ENCODE measurements around the gene PKHD1.

The PKHD1 gene

DNA sequence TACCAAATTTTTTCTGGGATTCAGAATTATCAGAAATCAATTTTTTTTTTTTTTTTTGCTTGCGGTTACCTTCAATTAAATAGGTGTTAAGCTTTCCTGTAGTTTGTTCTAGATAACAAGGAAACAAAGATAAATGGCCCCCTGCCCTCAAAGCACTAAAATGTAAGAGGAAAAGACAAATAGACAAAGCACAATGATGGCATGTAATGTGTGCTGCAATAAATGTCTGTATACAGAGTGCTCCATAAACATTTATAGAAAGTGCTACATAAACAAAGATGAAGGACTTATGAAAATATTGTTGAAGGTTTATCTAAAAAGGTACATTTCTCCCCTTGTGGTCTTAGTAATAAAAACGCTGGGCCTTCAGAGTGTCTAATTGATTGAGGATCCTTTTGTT is 384.6 kb downstream of the PKHD1 start:
- no peak for DNase-seq (ENCODE audit: low spot score)

- no peak for DNase-seq (ENCODE audit: low spot score)
Observed at GRCh38 chr6:51684603-51685002, 402.8 kb downstream of the PKHD1 start.

- DNase-seq (ENCODE audit: low spot score), result no peak
Observed at GRCh38 chr6:51684038-51684437, 403.4 kb downstream of the PKHD1 start.

- DNase-seq (ENCODE audit: low spot score), result no peak
Observed at GRCh38 chr6:51678905-51679620, 408.4 kb downstream of the PKHD1 start.

DNA sequence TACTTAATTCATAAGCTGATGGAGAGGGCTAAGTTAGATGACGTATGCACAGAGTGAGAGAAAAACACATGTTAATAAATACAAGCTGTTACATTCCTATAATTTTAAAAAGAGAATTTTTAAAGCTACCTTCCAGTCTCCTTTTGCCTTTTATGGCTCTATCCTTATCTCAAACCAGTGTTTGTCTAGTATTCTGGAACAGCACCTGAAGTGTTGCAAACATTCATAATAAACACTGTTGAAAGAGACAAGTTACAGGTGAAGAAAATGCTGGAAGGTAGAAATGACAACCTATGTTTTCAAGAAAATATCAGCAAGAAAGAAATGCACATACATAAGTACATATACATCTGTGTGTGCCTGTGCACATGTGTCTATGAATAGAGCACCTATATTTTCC is 409.1 kb downstream of the PKHD1 start:
- no peak for DNase-seq (ENCODE audit: low spot score)

GRCh38 chr6:51675922-51676275 is 411.5 kb downstream of the PKHD1 start:
- no peak for DNase-seq (ENCODE audit: low spot score)

GRCh38 chr6:51675020-51675921 is 412.1 kb downstream of the PKHD1 start:
- peak; percentile 50 for DNase-seq (ENCODE audit: low spot score)

- DNase-seq (ENCODE audit: low spot score), result no peak
Observed at GRCh38 chr6:51663525-51663924, 423.9 kb downstream of the PKHD1 start.

DNA sequence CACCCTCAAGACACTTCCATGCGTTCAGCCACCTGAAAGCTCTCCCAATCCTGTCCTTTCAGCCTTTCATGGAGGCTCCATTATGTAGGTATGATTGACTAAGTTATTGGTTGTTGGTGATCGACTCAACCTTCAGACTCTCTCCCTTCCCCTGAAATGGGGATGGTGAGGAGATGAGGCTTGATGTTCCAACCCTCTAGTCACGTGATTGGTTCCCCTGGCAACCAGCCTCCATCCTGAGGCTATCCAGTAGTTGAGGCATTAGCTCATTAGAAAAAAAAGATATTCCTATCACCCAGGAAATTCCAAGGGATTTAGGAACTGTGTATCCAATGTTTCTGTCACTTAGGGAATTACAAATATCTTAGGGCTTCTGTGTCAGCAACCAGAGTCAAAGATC is 426.6 kb downstream of the PKHD1 start:
- no peak for DNase-seq (ENCODE audit: low spot score)

DNA sequence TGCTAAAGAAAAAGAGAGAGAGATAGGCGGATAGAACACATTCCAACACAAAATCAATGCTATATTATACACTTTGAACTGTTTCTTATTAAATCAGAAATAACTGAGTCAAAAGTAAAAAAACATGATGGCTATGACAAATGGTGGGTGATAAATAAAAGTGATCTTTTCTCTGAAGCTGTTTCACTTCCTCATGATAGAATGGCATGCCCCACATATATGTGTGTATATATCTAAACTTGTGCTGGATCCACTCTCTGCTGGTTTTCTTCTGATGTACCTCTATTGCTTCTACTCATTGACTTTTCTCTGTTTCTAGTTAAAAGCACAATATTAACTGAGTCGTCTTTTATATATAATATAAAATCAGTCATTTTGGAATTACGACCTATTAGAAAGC is 429.9 kb downstream of the PKHD1 start:
- DNase-seq (ENCODE audit: low spot score), result no peak

DNA sequence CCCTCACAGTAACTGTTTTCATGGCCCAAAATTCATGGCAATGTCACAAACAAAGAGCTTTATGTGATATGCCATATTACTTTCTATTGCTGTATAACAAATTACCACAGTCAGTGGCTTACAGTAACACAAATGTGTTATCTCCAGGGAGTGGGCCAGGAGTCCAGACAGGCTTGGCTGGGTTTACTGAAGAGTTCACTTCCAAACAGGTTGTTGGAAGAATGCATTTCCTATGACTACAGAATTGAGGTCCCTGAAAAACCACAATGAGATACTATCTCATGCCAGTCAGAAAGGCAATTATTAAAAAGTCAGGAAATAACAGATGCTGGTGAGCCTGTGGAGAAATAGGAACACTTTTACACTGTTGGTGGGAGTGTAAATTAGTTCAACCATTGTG is 431.9 kb downstream of the PKHD1 start:
- DNase-seq (ENCODE audit: low spot score), result no peak

DNA sequence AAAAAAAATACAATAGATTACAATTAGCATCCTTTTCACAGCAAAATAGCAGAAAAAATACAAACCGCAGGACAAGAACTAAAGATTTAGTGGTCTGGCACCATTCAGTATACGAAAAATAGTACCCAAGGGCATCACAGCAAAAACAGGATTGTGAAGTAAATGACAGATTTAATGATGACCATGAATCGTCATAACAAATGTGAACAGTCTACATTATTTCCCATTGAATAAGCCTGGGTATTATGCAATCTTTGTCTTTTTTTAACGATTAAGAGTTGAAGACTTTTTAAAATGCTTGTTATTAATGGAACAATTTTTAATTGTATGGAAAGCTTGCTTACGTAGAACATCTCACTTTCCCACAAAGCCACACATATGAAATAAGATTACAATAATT is 432.8 kb downstream of the PKHD1 start:
- no peak for DNase-seq (ENCODE audit: low spot score)

DNA sequence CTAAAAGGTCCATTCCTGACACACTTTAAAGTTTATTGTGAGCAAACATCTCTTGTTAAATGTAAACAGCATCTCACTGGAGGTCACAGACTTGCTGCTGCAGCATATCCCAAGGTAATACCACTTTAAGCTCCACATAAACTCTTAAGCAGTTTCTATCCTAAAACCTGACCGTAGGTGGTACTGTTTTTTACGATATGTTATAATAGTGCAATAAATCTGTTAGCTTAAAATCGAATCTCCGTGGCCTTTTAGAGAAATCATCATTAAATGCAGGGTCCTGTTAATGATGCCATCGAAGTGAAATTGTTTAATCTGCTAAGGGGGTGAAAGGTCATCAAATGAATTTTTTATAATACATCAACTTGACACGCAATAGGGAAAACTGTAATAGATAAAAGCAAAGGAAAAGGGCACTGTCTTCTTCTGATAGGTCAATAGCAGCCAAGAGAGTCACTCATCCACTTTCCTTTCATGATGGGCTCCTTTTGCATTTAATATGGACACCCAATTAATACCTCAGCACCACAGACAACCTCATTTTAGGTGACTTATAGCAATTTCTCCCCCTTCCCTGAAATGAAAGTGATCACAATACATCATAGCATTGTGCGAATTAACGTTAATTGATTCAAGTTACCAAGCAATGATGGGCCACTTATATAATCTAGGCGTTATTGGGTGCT is 436.1 kb downstream of the PKHD1 start:
- no peak for DNase-seq (ENCODE audit: low spot score)

DNA sequence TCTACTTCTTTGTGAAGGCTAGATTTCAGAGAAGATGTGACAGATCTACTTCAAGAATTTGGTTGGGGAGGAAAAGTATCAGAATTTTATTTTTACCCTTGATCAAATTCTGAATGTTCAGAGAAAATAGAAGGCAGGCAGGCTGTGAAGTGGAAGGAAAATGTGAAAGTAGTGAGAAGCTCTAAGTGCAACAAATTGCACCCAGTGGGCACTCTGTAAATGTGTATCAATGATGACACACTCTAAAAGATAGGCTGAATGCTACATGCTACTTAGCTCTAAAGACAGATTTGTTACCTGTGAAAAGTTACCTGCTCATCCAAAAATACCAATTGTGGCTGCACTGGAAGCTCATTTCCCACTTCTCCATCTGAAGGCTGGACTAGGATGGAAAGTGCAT is 438.6 kb downstream of the PKHD1 start:
- DNase-seq (ENCODE audit: low spot score), result no peak

DNA sequence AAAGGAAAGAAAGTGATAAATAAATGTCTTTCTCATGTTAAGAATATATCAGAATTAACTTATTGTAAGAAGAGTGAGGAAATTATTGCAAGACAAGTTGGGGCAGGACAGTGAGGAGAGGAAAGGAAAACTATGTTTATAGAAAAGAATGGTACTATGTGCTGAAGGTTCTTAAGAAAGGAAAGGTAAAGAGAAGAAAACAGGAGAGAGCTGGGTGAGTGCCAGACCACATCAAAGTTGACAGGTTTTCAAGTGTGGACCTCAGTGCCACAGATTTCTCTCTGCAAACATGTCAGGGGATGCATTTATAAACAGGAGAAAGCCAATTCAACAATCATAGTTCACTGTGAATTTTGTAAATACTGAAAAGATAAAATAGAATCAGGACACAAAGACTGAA is 439.2 kb downstream of the PKHD1 start:
- DNase-seq (ENCODE audit: low spot score), result no peak

GRCh38 chr6:51644426-51644825 is 443.0 kb downstream of the PKHD1 start:
- no peak for DNase-seq (ENCODE audit: low spot score)

- DNase-seq (ENCODE audit: low spot score), result no peak
Observed at GRCh38 chr6:51640021-51640420, 447.4 kb downstream of the PKHD1 start.

DNA sequence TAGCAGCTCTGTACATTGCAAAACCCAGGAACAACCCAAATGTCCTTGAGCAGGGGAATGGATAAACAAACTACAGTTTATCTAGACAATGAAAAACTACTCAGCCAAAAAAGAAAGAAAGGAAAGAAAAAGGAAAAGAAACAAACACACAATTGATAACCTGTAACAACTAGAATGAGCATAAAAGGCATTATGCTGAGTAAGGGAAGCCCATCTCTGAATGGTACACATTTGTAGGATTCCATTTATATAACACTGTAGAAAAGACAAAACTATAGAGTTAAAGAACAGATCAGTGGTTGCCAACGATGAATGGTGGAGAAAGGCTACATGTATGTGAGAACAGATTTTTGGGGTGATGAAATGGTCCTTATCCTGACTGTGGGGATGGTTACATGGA is 454.0 kb downstream of the PKHD1 start:
- no peak for DNase-seq (ENCODE audit: low spot score)

DNA sequence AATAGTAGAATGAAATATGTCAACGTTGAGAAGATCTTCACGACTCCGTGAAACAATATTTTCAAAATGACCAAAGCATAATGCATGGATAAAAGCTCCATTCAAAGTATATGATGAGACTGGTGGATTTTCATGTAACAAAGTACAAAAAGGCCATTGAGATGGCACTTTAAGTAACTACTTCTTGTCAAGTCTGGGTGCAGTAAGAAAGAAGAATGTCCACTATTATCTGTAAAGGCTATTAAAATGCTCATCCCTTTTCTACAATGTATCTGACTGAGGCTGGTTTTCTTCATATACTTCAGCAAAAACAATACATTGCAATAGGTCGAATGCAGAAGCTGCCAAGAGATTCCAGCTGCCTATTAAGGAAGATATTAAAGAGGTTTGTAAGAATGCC is 457.4 kb downstream of the PKHD1 start:
- no peak for DNase-seq (ENCODE audit: low spot score)

- DNase-seq (ENCODE audit: low spot score), result no peak
Observed at GRCh38 chr6:51626391-51626790, 461.0 kb downstream of the PKHD1 start.

DNA sequence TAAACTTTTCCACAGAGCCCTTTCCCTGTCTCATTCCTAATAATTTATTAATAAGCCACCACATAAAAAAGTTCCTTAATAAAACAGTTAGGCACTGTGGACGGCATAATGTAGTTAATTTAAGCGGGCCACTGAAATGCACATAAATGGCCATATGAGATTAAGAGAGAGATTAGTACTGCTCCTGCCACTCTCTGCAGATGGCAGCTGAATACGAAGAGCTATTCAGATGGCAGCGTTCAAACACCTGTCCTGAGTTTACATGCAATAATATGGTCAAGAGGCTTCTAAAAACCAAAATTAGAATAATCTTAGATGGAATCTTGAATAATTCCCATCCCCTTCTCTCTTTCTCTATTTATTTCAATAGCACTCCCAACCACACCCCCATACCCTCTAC is 461.8 kb downstream of the PKHD1 start:
- DNase-seq (ENCODE audit: low spot score), result no peak

- DNase-seq (ENCODE audit: low spot score), result no peak
Observed at GRCh38 chr6:51620971-51621370, 466.4 kb downstream of the PKHD1 start.
